RWPE2 (cell line): ENCODE results near the gene ECD.
"Not testable (repeated sequence)": the region's sequence is repeated elsewhere in the genome, so short reads cannot be mapped to it uniquely, and the experiment has no call there.

Experiments used
- ATAC-seq: fragments of 200-7000 bp; cut with Tn5 transposase; 3 replicates; pipeline ENCODE4 v1.9.1; 2021; ENCODE audit warnings: low read depth
- DNase-seq: peaks from one replicate; pipeline ENCODE4 v3.0.0-alpha.2; 2020; ENCODE audit warnings: low spot score
- H3K27ac ChIP-seq: fragments of 450-650 bp; 2 replicates; pipeline ENCODE4 v1.5.1; 2017; ENCODE audit warnings: mild to moderate bottlenecking; ENCODE audit not compliant: poor library complexity, severe bottlenecking
- H3K27me3 ChIP-seq: fragments of 250-450 bp; sonication (Bioruptor Pico); 2 replicates; pipeline ENCODE4 v1.5.1; 2021; ENCODE audit warnings: mild to moderate bottlenecking, moderate library complexity; ENCODE audit not compliant: insufficient read depth, poor library complexity, severe bottlenecking
- H3K36me3 ChIP-seq: fragments of 250-450 bp; sonication (Bioruptor Pico); 2 replicates; pipeline ENCODE4 v1.5.1; 2020; ENCODE audit warnings: low read depth, mild to moderate bottlenecking, moderate library complexity
- H3K4me1 ChIP-seq: fragments of 250-450 bp; sonication (Bioruptor Pico); 2 replicates; pipeline ENCODE4 v1.5.1; 2021; ENCODE audit warnings: mild to moderate bottlenecking, moderate library complexity; ENCODE audit not compliant: insufficient read depth, poor library complexity, severe bottlenecking
- H3K4me3 ChIP-seq: fragments of 250-450 bp; sonication (Bioruptor Pico); 2 replicates; pipeline ENCODE4 v1.5.1; 2021; ENCODE audit warnings: mild to moderate bottlenecking, moderate library complexity; ENCODE audit not compliant: severe bottlenecking
- H3K9me3 ChIP-seq: fragments of 250-450 bp; sonication (Bioruptor Pico); 2 replicates; pipeline ENCODE4 v1.5.1; 2021; ENCODE audit warnings: mild to moderate bottlenecking, moderate library complexity; ENCODE audit not compliant: severe bottlenecking
- CTCF ChIP-seq: fragments of 450-650 bp; IDR thresholded peaks from one replicate; pipeline ENCODE4 v1.5.1; 2017; ENCODE audit warnings: mild to moderate bottlenecking, moderate library complexity; ENCODE audit not compliant: poor library complexity, severe bottlenecking

Gene ECD

GRCh38 chr10:73152009-73152408 is 15.8 kb downstream of the ECD start:
- Histone ChIP-seq H3K27ac (no peak overlapping the region), H3K4me3 (no peak overlapping the region), H3K9me3 (no peaks in the 10 kb centered on the region), H3K36me3 (peaks cover 95% of the 10 kb centered on the region), H3K27me3 (no peaks in the 10 kb centered on the region), H3K4me1 (no peaks in the 10 kb centered on the region)
- DNase-seq: no peak
- ATAC-seq: no peak
- no peak for TF ChIP-seq CTCF

GRCh38 chr10:73150633-73151413 is 17.0 kb downstream of the ECD start:
- not testable (repeated sequence) for ATAC-seq, H3K4me3 ChIP-seq, H3K27me3 ChIP-seq, H3K4me1 ChIP-seq, H3K9me3 ChIP-seq, H3K27ac ChIP-seq, DNase-seq
- H3K36me3 ChIP-seq: peaks cover 96% of the 10 kb centered on the region

- no peak for TF ChIP-seq CTCF
- DNase-seq (no peak), ATAC-seq (no peak)
- Histone ChIP-seq H3K9me3 (no peaks in the 10 kb centered on the region), H3K36me3 (peaks cover 89% of the 10 kb centered on the region), H3K27ac (no peak overlapping the region), H3K4me1 (no peaks in the 10 kb centered on the region), H3K4me3 (no peak overlapping the region), H3K27me3 (no peaks in the 10 kb centered on the region)
Measured at GRCh38 chr10:73141603-73142002, 26.2 kb downstream of the ECD start.

- H3K27ac ChIP-seq: no peak overlapping the region
- H3K9me3 ChIP-seq: peaks cover 4% of the 10 kb centered on the region
- no peak overlapping the region for H3K4me3 ChIP-seq
- DNase-seq: no peak
- ATAC-seq: no peak
- no peak for TF ChIP-seq CTCF
- peaks cover 89% of the 10 kb centered on the region for H3K36me3 ChIP-seq
- no peaks in the 10 kb centered on the region for H3K4me1 ChIP-seq
- H3K27me3 ChIP-seq: no peaks in the 10 kb centered on the region
Measured at GRCh38 chr10:73139251-73139650, 28.6 kb downstream of the ECD start.

GRCh38 chr10:73136627-73137026 is 31.2 kb downstream of the ECD start:
- no peak overlapping the region for H3K27ac ChIP-seq
- ATAC-seq (no peak), DNase-seq (no peak)
- no peak for TF ChIP-seq CTCF
- H3K4me3 ChIP-seq: no peak overlapping the region
- H3K4me1 ChIP-seq: peaks cover 2% of the 10 kb centered on the region
- peaks cover 93% of the 10 kb centered on the region for H3K36me3 ChIP-seq
- H3K27me3 ChIP-seq: no peaks in the 10 kb centered on the region
- H3K9me3 ChIP-seq: peaks cover 4% of the 10 kb centered on the region
